Cardiac fibroblast (primary cell): ENCODE measurements around the gene RHBDF2.

Experiments used
- DNase-seq, 2 donors: peaks; one replicate each; pipeline versions ENCODE4 v3.0.0 to v3.0.0-alpha.2; 2010; ENCODE audit warnings: low read depth in 2 of 2
- H3K4me3 ChIP-seq, 2 donors: replicated peaks in 1 of 2; 1 replicate in 1 of 2; 2 replicates in 1 of 2; pipeline ENCODE4 v1.5.1; 2011; ENCODE audit warnings: low read depth in 2 of 2, low read length in 2 of 2, mild to moderate bottlenecking in 2 of 2, moderate library complexity in 1 of 2
- CTCF ChIP-seq: IDR thresholded peaks from one replicate; pipeline ENCODE4 v1.5.1; 2011; ENCODE audit warnings: low read depth, mild to moderate bottlenecking, low read length, inconsistent platforms

Gene RHBDF2

GRCh38 chr17:76532072-76532651, 30.9 kb upstream of the RHBDF2 start:
- no peak for TF ChIP-seq CTCF
- DNase-seq, result peak; percentile 49 to 86
- no peak overlapping the region for H3K4me3 ChIP-seq

- no peak overlapping the region for H3K4me3 ChIP-seq
- TF ChIP-seq CTCF, result no peak
- DNase-seq, result no peak
Observed at GRCh38 chr17:76531486-76532038, 30.3 kb upstream of the RHBDF2 start.

GRCh38 chr17:76530811-76531485, 29.7 kb upstream of the RHBDF2 start:
- TF ChIP-seq CTCF, result no peak
- no peak overlapping the region for H3K4me3 ChIP-seq
- DNase-seq, result no peak

GRCh38 chr17:76530095-76530723, 29.0 kb upstream of the RHBDF2 start:
- peak overlapping the region in 1 of 2 donors; percentile 4 for H3K4me3 ChIP-seq
- DNase-seq, result peak; percentile 78 to 91
- no peak for TF ChIP-seq CTCF

- peak; percentile 11 for TF ChIP-seq CTCF
- H3K4me3 ChIP-seq, result peak overlapping the region in 1 of 2 donors; percentile 4
- DNase-seq, result peak; percentile 96
Observed at GRCh38 chr17:76529224-76530094, 28.2 kb upstream of the RHBDF2 start.

GRCh38 chr17:76528528-76529223, 27.5 kb upstream of the RHBDF2 start:
- H3K4me3 ChIP-seq, result peak overlapping the region in 1 of 2 donors; percentile 24
- DNase-seq, result peak; percentile 64 to 77
- TF ChIP-seq CTCF, result no peak
